Vagina (tissue), 2 donors: ENCODE measurements around the gene LRRN2. TPM values are rescaled to one million over a fixed set of nuclear protein-coding genes. Genes with fewer than 3 reads are reported as not detected.
"Not testable (repeated sequence)": the region's sequence is repeated elsewhere in the genome, so short reads cannot be mapped to it uniquely, and the experiment has no call there.

Experiments used
- DNase-seq, 2 donors: peaks; one replicate each; pipeline ENCODE4 v3.0.0-alpha.2; 2017; ENCODE audit errors: extremely low spot score in 2 of 2
- H3K27ac ChIP-seq: fragments of 200-600 bp; sonication (generic); one replicate; pipeline ENCODE4 v1.5.1; 2019
- H3K27me3 ChIP-seq: fragments of 200-600 bp; sonication (generic); one replicate; pipeline ENCODE4 v1.5.1; 2019
- H3K36me3 ChIP-seq, 2 donors: fragments of 200-600 bp; sonication (generic); one replicate each; pipeline ENCODE4 v1.5.1; 2017 to 2019
- H3K4me1 ChIP-seq: fragments of 200-600 bp; sonication (generic); one replicate; pipeline ENCODE4 v1.5.1; 2019
- H3K4me3 ChIP-seq, 2 donors: fragments of 200-600 bp; sonication (generic); 1 replicate in 1 of 2; 2 replicates in 1 of 2; pipeline ENCODE4 v1.5.1; 2016 to 2019
- H3K9me3 ChIP-seq: fragments of 200-600 bp; sonication (generic); one replicate; pipeline ENCODE4 v1.5.1; 2019
- CTCF ChIP-seq, 3 experiments: fragments of 450-650 bp in 2 of 3; fragments of 200-600 bp in 1 of 3; sonication (generic) in 1 of 3; IDR thresholded peaks; one replicate each; pipeline ENCODE4 v1.5.1; 2017 to 2019; ENCODE audit warnings: antibody characterized with exemption in 3 of 3, mild to moderate bottlenecking in 2 of 3, moderate library complexity in 2 of 3
- POLR2A ChIP-seq, 2 donors: fragments of 450-650 bp; IDR thresholded peaks; one replicate each; pipeline ENCODE4 v1.6.1; 2017; ENCODE audit warnings: antibody characterized with exemption in 2 of 2, mild to moderate bottlenecking in 2 of 2, moderate library complexity in 2 of 2
- POLR2AphosphoS5 ChIP-seq, 2 donors: sonication (generic); formaldehyde crosslinking; IDR thresholded peaks; one replicate each; pipeline ENCODE4 v1.9.0; 2017; ENCODE audit warnings: antibody characterized with exemption in 2 of 2, mild to moderate bottlenecking in 2 of 2, low read depth in 1 of 2; ENCODE audit not compliant: insufficient read depth in 1 of 2
- intact Hi-C: fragments of 100-400 bp; cut with DNase I; formaldehyde crosslinking; loops from one replicate; pipeline ENCODE4 v1.15.1; 2023
- small RNA-seq: library from RNA; depleted of rRNA; stranded (forward); fragments of <200 nt; gene quantifications from one replicate; pipeline ENCODE3, GENCODE V24; 2016
- total RNA-seq: library from RNA; depleted of rRNA; stranded (reverse); fragments of >200 nt; gene quantifications from one replicate; pipeline ENCODE4 v1.2.3, GENCODE V29; 2016

LRRN2 gene
- total RNA-seq, 1 donor from 2014 or later: 3.4 TPM

GRCh38 chr1:204571128-204571527 is 114.4 kb downstream of the LRRN2 start:
- Histone ChIP-seq H3K4me3 (no peak overlapping the region), H3K27me3 (no peaks in the 10 kb centered on the region), H3K27ac (no peak overlapping the region), H3K36me3 (no peaks in the 10 kb centered on the region), H3K9me3 (no peaks in the 10 kb centered on the region), H3K4me1 (no peaks in the 10 kb centered on the region)
- no peak for DNase-seq
- intact Hi-C loops: loop anchor here (5.0 kb wide), 1 partner anchor 221 kb away; no protein-coding TSS in a partner anchor
- TF ChIP-seq POLR2A (IDR thresholded peaks at IDR 0.05) (no peak), CTCF (IDR thresholded peaks at IDR 0.05) (no peak), POLR2AphosphoS5 (IDR thresholded peaks at IDR 0.05; ENCODE audit: insufficient read depth in 1 of 2, low read depth in 1 of 2) (no peak)

- H3K27ac ChIP-seq, H3K4me3 ChIP-seq, DNase-seq, H3K27me3 ChIP-seq, H3K9me3 ChIP-seq, H3K4me1 ChIP-seq, H3K36me3 ChIP-seq: not testable (repeated sequence)
- intact Hi-C loops: loop anchor here (5.0 kb wide), 1 partner anchor 222 kb away; no protein-coding TSS in a partner anchor
Measured at GRCh38 chr1:204570021-204570420, 115.5 kb downstream of the LRRN2 start.

- Histone ChIP-seq H3K9me3 (no peaks in the 10 kb centered on the region), H3K4me1 (no peaks in the 10 kb centered on the region), H3K27ac (no peak overlapping the region), H3K4me3 (no peak overlapping the region), H3K27me3 (no peaks in the 10 kb centered on the region), H3K36me3 (no peaks in the 10 kb centered on the region)
- intact Hi-C loops: loop anchor here (5.0 kb wide), 1 partner anchor 188 kb away; no protein-coding TSS in a partner anchor
- DNase-seq: no peak
- TF ChIP-seq POLR2AphosphoS5 (IDR thresholded peaks at IDR 0.05; ENCODE audit: insufficient read depth in 1 of 2, low read depth in 1 of 2) (no peak), POLR2A (IDR thresholded peaks at IDR 0.05) (no peak), CTCF (IDR thresholded peaks at IDR 0.05) (no peak)
Measured at GRCh38 chr1:204569478-204569877, 116.1 kb downstream of the LRRN2 start.

GRCh38 chr1:204568576-204569315 is 116.8 kb downstream of the LRRN2 start:
- Histone ChIP-seq H3K27ac (no peak overlapping the region), H3K4me1 (no peaks in the 10 kb centered on the region), H3K4me3 (no peak overlapping the region), H3K36me3 (no peaks in the 10 kb centered on the region), H3K27me3 (no peaks in the 10 kb centered on the region), H3K9me3 (no peaks in the 10 kb centered on the region)
- no peak for DNase-seq
- TF ChIP-seq CTCF (IDR thresholded peaks at IDR 0.05): no peak
- TF ChIP-seq POLR2A (IDR thresholded peaks at IDR 0.05): no peak
- no peak for TF ChIP-seq POLR2AphosphoS5 (IDR thresholded peaks at IDR 0.05; ENCODE audit: insufficient read depth in 1 of 2, low read depth in 1 of 2)
- intact Hi-C loops: loop anchor here (5.0 kb wide), 1 partner anchor 189 kb away; no protein-coding TSS in a partner anchor

Small RNA genes lying within 50 kb of the gene (small RNA-seq; reads per million reads assigned to genes)
- gene RF00601: not detected
- not detected for gene RNA5SP75

Other genes with a start within 250 kb of the LRRN2 start
- gene PIK3C2B, start 190.9 kb downstream of the LRRN2 start, total RNA-seq: 52.1 TPM
- gene MDM4, start 169.3 kb downstream of the LRRN2 start, total RNA-seq: 90.1 TPM
- 23.3 TPM for gene NFASC, start 185.1 kb upstream of the LRRN2 start, total RNA-seq